Mesothelial cell of epicardium (in vitro differentiated cells): ENCODE data around the gene SART1. TPM values are rescaled to one million over a fixed set of nuclear protein-coding genes. Genes with fewer than 3 reads are reported as not detected.

Experiments used
- DNase-seq, 2 experiments: peaks; one replicate each; pipeline ENCODE4 v3.0.0; 2021; ENCODE audit warnings: low spot score in 2 of 2; ENCODE audit not compliant: unreplicated experiment in 2 of 2
- H3K27ac Mint-ChIP-seq: 2 replicates; pipeline ENCODE4 v1.8.0; 2021; ENCODE audit warnings: mixed read lengths
- H3K27me3 Mint-ChIP-seq: 2 replicates; pipeline ENCODE4 v1.8.0; 2021; ENCODE audit warnings: low read depth, mixed read lengths
- H3K36me3 Mint-ChIP-seq: 2 replicates; pipeline ENCODE4 v1.8.0; 2021; ENCODE audit warnings: mixed read lengths
- H3K4me1 Mint-ChIP-seq: 2 replicates; pipeline ENCODE4 v1.8.0; 2021; ENCODE audit warnings: mixed read lengths
- H3K4me3 Mint-ChIP-seq: 2 replicates; pipeline ENCODE4 v1.8.0; 2021; ENCODE audit warnings: mild to moderate bottlenecking, moderate library complexity, mixed read lengths
- H3K9me3 Mint-ChIP-seq: 2 replicates; pipeline ENCODE4 v1.8.0; 2021; ENCODE audit warnings: mixed read lengths
- total RNA-seq: library from RNA; stranded (reverse); gene quantifications from 3 replicates; pipeline ENCODE4 v1.2.1, GENCODE V29; 2021
- TF ChIP-seq, protein P1 (sequence below): fragments of 200-600 bp; sonication (generic); IDR thresholded peaks from one replicate; pipeline ENCODE4 v1.5.0; 2021; ENCODE audit warnings: antibody characterized with exemption; ENCODE audit not compliant: unreplicated experiment

The SART1 gene
- total RNA-seq, 1 donor from 2014 or later: 54.4 TPM

DNA sequence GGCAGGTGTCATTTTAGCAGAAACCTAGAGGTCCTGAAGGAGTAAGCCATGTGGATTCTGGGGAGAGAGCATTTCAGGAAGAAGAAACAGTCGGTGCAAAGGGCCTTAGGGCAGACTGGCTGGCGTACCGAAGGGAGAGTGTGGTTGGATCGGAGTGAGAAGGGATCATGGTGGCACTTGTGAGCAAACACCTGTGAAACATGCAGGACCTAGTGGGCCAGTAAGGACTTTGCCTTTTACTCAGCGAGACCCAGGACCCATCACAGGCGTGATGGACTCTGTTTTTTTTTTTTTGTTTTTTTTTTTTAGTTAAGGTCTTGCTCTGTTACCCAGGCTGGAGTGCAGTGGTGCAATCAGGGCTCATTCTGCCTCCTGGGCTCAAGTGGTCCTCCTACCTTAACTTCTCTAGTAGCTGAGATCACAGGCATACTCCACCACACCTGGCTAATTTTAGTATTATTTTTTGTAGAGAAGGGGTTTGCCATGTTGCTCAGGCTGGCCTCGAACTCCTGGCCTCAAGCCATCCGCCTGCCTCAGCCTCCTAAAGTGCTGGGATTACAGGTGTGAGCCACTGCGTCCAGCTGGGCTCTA, 19.7 kb upstream of the SART1 start:
- H3K27ac Mint-ChIP-seq: no peak overlapping the region
- no peaks in the 10 kb centered on the region for H3K36me3 Mint-ChIP-seq
- peaks cover 22% of the 10 kb centered on the region for H3K27me3 Mint-ChIP-seq
- H3K4me1 Mint-ChIP-seq: no peaks in the 10 kb centered on the region
- DNase-seq: no peak
- H3K9me3 Mint-ChIP-seq: no peaks in the 10 kb centered on the region
- H3K4me3 Mint-ChIP-seq: no peak overlapping the region
- TF ChIP-seq, protein P1, sequence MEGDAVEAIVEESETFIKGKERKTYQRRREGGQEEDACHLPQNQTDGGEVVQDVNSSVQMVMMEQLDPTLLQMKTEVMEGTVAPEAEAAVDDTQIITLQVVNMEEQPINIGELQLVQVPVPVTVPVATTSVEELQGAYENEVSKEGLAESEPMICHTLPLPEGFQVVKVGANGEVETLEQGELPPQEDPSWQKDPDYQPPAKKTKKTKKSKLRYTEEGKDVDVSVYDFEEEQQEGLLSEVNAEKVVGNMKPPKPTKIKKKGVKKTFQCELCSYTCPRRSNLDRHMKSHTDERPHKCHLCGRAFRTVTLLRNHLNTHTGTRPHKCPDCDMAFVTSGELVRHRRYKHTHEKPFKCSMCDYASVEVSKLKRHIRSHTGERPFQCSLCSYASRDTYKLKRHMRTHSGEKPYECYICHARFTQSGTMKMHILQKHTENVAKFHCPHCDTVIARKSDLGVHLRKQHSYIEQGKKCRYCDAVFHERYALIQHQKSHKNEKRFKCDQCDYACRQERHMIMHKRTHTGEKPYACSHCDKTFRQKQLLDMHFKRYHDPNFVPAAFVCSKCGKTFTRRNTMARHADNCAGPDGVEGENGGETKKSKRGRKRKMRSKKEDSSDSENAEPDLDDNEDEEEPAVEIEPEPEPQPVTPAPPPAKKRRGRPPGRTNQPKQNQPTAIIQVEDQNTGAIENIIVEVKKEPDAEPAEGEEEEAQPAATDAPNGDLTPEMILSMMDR: no peak

DNA sequence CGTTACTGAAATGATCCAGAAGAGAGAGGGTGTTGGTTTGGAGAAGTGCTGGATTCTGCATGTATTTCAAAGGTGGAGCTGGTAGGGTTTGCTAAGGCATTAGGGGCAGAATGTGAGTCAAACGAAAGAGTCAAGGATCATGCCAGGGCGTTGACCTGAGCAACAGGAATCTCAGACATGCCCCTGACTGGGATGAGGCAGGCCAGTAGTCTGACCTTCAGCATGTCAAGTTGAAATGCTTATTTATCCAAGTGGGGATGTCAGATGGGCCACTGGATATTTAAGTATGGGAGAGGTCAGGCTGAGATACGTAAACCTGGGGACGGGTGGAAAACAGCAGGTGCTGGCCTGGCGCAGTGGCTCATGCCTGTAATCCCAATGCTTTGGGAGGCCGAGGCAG, 19.0 kb upstream of the SART1 start:
- Mint-ChIP-seq H3K36me3 (no peaks in the 10 kb centered on the region), H3K27me3 (peaks cover 23% of the 10 kb centered on the region), H3K4me1 (no peaks in the 10 kb centered on the region), H3K4me3 (no peak overlapping the region), H3K27ac (no peak overlapping the region), H3K9me3 (no peaks in the 10 kb centered on the region)
- TF ChIP-seq, protein P1: no peak
- no peak for DNase-seq

- no peak for DNase-seq
- peaks cover 27% of the 10 kb centered on the region for H3K27me3 Mint-ChIP-seq
- H3K4me1 Mint-ChIP-seq: no peaks in the 10 kb centered on the region
- TF ChIP-seq, protein P1: no peak
- H3K27ac Mint-ChIP-seq: no peak overlapping the region
- no peak overlapping the region for H3K4me3 Mint-ChIP-seq
- no peaks in the 10 kb centered on the region for H3K36me3 Mint-ChIP-seq
- no peaks in the 10 kb centered on the region for H3K9me3 Mint-ChIP-seq
Observed at GRCh38 chr11:65944191-65944590, 17.3 kb upstream of the SART1 start.

DNA sequence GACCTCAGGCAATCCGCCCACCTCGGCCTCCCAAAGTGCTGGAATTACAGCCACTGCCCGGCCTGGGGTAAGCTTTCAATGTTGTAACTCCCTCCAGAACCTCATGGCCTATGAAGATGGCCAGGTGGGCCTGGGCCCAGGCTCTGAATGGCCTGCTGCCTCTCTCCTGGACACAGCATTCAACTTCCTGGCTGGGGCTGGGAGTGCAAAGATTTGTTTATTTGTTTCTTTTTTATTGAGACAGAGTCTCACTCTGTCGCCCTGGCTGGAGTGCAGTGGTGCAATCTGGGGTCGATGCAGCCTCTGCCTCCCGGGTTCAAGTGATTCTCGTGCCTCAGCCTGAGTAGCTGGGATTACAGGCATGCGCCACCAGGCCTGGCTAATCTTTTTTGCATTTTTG, 16.8 kb upstream of the SART1 start:
- H3K27ac Mint-ChIP-seq: no peak overlapping the region

DNA sequence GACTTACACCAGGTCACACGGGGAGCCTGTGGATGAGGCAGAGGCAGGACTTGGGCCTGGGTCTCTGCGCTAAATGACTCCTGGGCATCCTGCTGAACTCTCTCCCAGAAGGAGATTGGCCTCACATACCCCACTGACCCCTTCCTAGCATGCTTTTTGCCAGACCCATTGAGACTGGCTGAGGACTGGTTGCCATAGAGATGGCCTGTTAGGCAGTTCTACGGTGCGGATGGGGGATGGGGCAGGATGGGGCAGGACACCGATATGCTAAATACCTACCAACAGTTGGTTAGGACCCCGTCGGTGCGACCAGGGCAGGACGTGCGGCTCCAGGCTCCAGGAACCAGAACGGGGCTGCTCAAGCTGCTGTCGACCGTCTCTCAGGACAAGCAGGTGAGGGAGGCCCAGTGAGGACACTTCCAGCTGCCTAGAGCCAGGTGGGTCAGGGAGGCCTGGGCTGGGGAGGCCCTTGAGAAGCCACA, 16.1 kb upstream of the SART1 start, which contains the start of gene TSGA10IP:
TSS of gene TSGA10IP (plus strand) at position 51 of the 482 bp plus-strand sequence. CDS start at position 247, 196 bp downstream.
- no peak for DNase-seq
- Mint-ChIP-seq H3K27me3 (peaks cover 23% of the 10 kb centered on the region), H3K27ac (no peak within 1 kb of the TSS), H3K4me1 (no peaks in the 10 kb centered on the region), H3K9me3 (no peaks in the 10 kb centered on the region), H3K36me3 (no peaks in the 10 kb centered on the region), H3K4me3 (no peak within 1 kb of the TSS)
- TF ChIP-seq, protein P1: no peak

More for the DNA sequence above, 16.8 kb upstream of the SART1 start:
- TF ChIP-seq, protein P1: no peak
- Mint-ChIP-seq H3K27me3 (peaks cover 27% of the 10 kb centered on the region), H3K4me1 (no peaks in the 10 kb centered on the region), H3K9me3 (no peaks in the 10 kb centered on the region), H3K36me3 (no peaks in the 10 kb centered on the region), H3K4me3 (no peak overlapping the region)
- no peak for DNase-seq
